HEK293 (cell line): ENCODE measurements around the gene MYOM3.

Experiments
- GLI2 ChIP-seq: fragments of 450-650 bp; formaldehyde crosslinking; IDR thresholded peaks from 2 replicates; pipeline ENCODE4; 2017; ENCODE audit warnings: missing biosample characterization, missing genetic modification characterization, low read depth, borderline replicate concordance
- MYNN ChIP-seq: fragments of 450-650 bp; formaldehyde crosslinking; IDR thresholded peaks from 2 replicates; pipeline ENCODE4 v1.5.1; 2016; ENCODE audit warnings: missing biosample characterization, missing genetic modification characterization, borderline replicate concordance
- OSR2 ChIP-seq: fragments of 450-650 bp; formaldehyde crosslinking; IDR thresholded peaks from 2 replicates; pipeline ENCODE4 v1.5.1; 2016; ENCODE audit warnings: missing biosample characterization, missing genetic modification characterization
- RBAK ChIP-seq: fragments of 450-650 bp; formaldehyde crosslinking; IDR thresholded peaks from 2 replicates; pipeline ENCODE4 v1.5.1; 2016; ENCODE audit warnings: missing biosample characterization, missing genetic modification characterization
- ZBTB17 ChIP-seq: fragments of 450-650 bp; formaldehyde crosslinking; IDR thresholded peaks from 2 replicates; pipeline ENCODE4 v1.5.1; 2016; ENCODE audit warnings: missing biosample characterization, missing genetic modification characterization
- ZBTB21 ChIP-seq: fragments of 450-650 bp; formaldehyde crosslinking; IDR thresholded peaks from 2 replicates; pipeline ENCODE4 v1.5.1; 2017; ENCODE audit warnings: missing biosample characterization, missing genetic modification characterization
- ZNF10 ChIP-seq: fragments of 450-650 bp; formaldehyde crosslinking; IDR thresholded peaks from 2 replicates; pipeline ENCODE4 v1.5.1; 2017; ENCODE audit warnings: missing biosample characterization, missing genetic modification characterization
- ZNF155 ChIP-seq: fragments of 450-650 bp; formaldehyde crosslinking; IDR thresholded peaks from 2 replicates; pipeline ENCODE4 v1.5.1; 2016; ENCODE audit warnings: missing biosample characterization, missing genetic modification characterization
- ZNF175 ChIP-seq: fragments of 450-650 bp; formaldehyde crosslinking; IDR thresholded peaks from 2 replicates; pipeline ENCODE4 v1.5.1; 2016; ENCODE audit warnings: missing biosample characterization, missing genetic modification characterization
- ZNF184 ChIP-seq: fragments of 450-650 bp; IDR thresholded peaks from 2 replicates; pipeline ENCODE4 v1.5.1; 2018; ENCODE audit warnings: missing biosample characterization, mild to moderate bottlenecking, missing genetic modification characterization
- ZNF211 ChIP-seq: fragments of 450-650 bp; formaldehyde crosslinking; IDR thresholded peaks from 2 replicates; pipeline ENCODE4 v1.5.1; 2016; ENCODE audit warnings: low read depth, missing biosample characterization, missing genetic modification characterization
- ZNF214 ChIP-seq: fragments of 450-650 bp; formaldehyde crosslinking; IDR thresholded peaks from 2 replicates; pipeline ENCODE4 v1.5.1; 2017; ENCODE audit warnings: missing biosample characterization, mild to moderate bottlenecking, missing genetic modification characterization, borderline replicate concordance
- ZNF239 ChIP-seq: fragments of 450-650 bp; formaldehyde crosslinking; IDR thresholded peaks from 2 replicates; pipeline ENCODE4 v1.5.1; 2016; ENCODE audit warnings: missing biosample characterization, missing genetic modification characterization
- ZNF423 ChIP-seq: fragments of 450-650 bp; formaldehyde crosslinking; IDR thresholded peaks from 2 replicates; pipeline ENCODE4 v1.5.1; 2016; ENCODE audit warnings: missing biosample characterization, missing genetic modification characterization
- ZNF510 ChIP-seq: fragments of 450-650 bp; formaldehyde crosslinking; IDR thresholded peaks from 2 replicates; pipeline ENCODE4 v1.5.1; 2018; ENCODE audit warnings: mild to moderate bottlenecking, missing genetic modification characterization, missing biosample characterization; ENCODE audit not compliant: insufficient replicate concordance
- ZNF600 ChIP-seq: fragments of 450-650 bp; formaldehyde crosslinking; IDR thresholded peaks from 2 replicates; pipeline ENCODE4 v1.5.1; 2016; ENCODE audit warnings: missing biosample characterization, missing genetic modification characterization
- ZNF623 ChIP-seq: fragments of 450-650 bp; formaldehyde crosslinking; IDR thresholded peaks from 2 replicates; pipeline ENCODE4 v1.5.1; 2016; ENCODE audit warnings: missing biosample characterization, missing genetic modification characterization
- ZNF629 ChIP-seq: fragments of 450-650 bp; formaldehyde crosslinking; IDR thresholded peaks from 2 replicates; pipeline ENCODE4 v1.5.1; 2017; ENCODE audit warnings: missing biosample characterization, missing genetic modification characterization
- ZSCAN16 ChIP-seq: fragments of 450-650 bp; formaldehyde crosslinking; IDR thresholded peaks from 2 replicates; pipeline ENCODE4 v1.5.1; 2016; ENCODE audit warnings: missing biosample characterization, missing genetic modification characterization
- ZSCAN30 ChIP-seq: fragments of 450-650 bp; IDR thresholded peaks from 2 replicates; pipeline ENCODE4 v1.5.1; 2018; ENCODE audit warnings: missing biosample characterization, mild to moderate bottlenecking, missing genetic modification characterization, moderate library complexity
- TF ChIP-seq, protein P1 (sequence below): fragments of 450-650 bp; formaldehyde crosslinking; IDR thresholded peaks from 2 replicates; pipeline ENCODE4 v1.5.1; 2016; ENCODE audit warnings: missing biosample characterization, missing genetic modification characterization
- TF ChIP-seq, protein P2 (sequence below): fragments of 450-650 bp; formaldehyde crosslinking; IDR thresholded peaks from 2 replicates; pipeline ENCODE4 v1.5.1; 2016; ENCODE audit warnings: missing biosample characterization, missing genetic modification characterization
- TF ChIP-seq, protein P3 (sequence below): fragments of 450-650 bp; formaldehyde crosslinking; IDR thresholded peaks from 2 replicates; pipeline ENCODE4 v1.5.1; 2016; ENCODE audit warnings: missing biosample characterization, missing genetic modification characterization
- TF ChIP-seq, protein P4 (sequence below): fragments of 450-650 bp; formaldehyde crosslinking; IDR thresholded peaks from 2 replicates; pipeline ENCODE4 v1.5.1; 2016; ENCODE audit warnings: missing biosample characterization, missing genetic modification characterization, borderline replicate concordance
- TF ChIP-seq, protein P5 (sequence below): fragments of 450-650 bp; formaldehyde crosslinking; IDR thresholded peaks from 2 replicates; pipeline ENCODE4 v1.5.1; 2017; ENCODE audit warnings: missing biosample characterization, missing genetic modification characterization
- TF ChIP-seq, protein P6 (sequence below): fragments of 450-650 bp; formaldehyde crosslinking; IDR thresholded peaks from 2 replicates; pipeline ENCODE4 v1.5.1; 2016; ENCODE audit warnings: missing biosample characterization, missing genetic modification characterization
- TF ChIP-seq, protein P7 (sequence below): fragments of 450-650 bp; IDR thresholded peaks from 2 replicates; pipeline ENCODE4 v1.5.1; 2018; ENCODE audit warnings: missing biosample characterization, missing genetic modification characterization

MYOM3 gene

DNA sequence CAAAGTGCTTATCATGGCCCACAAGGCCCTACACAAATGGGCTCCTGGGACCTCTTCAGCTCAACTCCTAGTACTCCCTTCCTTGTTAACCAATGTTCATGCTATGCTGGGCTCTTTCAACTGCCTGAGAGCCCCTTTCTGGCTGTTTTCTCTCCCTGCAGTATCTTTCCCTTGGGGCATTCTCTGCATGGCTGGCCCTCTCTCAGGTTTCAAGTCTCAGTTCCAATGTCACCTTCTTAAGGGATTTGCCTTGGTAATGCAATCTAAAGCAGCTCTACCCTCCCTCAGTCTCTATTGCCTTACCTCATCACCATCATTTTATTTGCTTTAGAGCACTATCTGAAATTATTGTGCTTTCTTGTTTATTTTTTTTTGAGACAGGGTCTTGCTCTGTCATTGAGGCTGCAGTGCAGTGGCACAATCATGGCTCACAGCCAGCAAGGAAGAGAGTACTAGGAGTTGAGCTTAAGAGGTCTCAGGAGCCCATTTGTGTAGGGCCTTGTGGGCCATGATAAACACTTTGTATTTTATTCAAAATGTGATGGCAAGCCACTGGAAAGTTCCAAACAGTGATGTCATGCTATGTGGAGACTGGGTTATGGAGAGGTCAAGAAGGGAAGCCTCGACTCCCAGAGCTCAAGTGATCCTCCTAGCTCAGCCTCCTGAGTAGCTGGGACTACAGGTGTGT lies 68.4 kb downstream of the MYOM3 start (continued):
- TF ChIP-seq, protein P1, sequence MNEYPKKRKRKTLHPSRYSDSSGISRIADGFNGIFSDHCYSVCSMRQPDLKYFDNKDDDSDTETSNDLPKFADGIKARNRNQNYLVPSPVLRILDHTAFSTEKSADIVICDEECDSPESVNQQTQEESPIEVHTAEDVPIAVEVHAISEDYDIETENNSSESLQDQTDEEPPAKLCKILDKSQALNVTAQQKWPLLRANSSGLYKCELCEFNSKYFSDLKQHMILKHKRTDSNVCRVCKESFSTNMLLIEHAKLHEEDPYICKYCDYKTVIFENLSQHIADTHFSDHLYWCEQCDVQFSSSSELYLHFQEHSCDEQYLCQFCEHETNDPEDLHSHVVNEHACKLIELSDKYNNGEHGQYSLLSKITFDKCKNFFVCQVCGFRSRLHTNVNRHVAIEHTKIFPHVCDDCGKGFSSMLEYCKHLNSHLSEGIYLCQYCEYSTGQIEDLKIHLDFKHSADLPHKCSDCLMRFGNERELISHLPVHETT (tag by site-specific recombination), result peak; percentile 60
- TF ChIP-seq ZNF510 (tag by site-specific recombination), result no peak
- peak; percentile 74; the same call in 1 of the 2 replicates for TF ChIP-seq ZSCAN30 (tag by site-specific recombination)
- peak; percentile 98 for TF ChIP-seq OSR2 (tag by site-specific recombination)
- peak; percentile 92 for TF ChIP-seq ZNF423 (tag by site-specific recombination)
- TF ChIP-seq ZSCAN16 (tag by site-specific recombination), result no peak
- 0 out of 2 replicates have a peak, but pooled peaks have one; percentile 5 for TF ChIP-seq ZNF184 (tag by site-specific recombination)
- TF ChIP-seq ZNF175 (tag by site-specific recombination), result no peak
- TF ChIP-seq RBAK (tag by site-specific recombination), result no peak
- peak; percentile 47; the same call in 1 of the 2 replicates for TF ChIP-seq ZNF10
- no peak for TF ChIP-seq MYNN (tag by site-specific recombination)
- peak; percentile 86 for TF ChIP-seq ZNF600 (tag by site-specific recombination)
- TF ChIP-seq, protein P2, sequence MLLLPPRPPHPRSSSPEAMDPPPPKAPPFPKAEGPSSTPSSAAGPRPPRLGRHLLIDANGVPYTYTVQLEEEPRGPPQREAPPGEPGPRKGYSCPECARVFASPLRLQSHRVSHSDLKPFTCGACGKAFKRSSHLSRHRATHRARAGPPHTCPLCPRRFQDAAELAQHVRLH, result peak; percentile 96
- TF ChIP-seq ZNF155 (tag by site-specific recombination), result no peak
- TF ChIP-seq ZNF623, result no peak
- TF ChIP-seq, protein P3, sequence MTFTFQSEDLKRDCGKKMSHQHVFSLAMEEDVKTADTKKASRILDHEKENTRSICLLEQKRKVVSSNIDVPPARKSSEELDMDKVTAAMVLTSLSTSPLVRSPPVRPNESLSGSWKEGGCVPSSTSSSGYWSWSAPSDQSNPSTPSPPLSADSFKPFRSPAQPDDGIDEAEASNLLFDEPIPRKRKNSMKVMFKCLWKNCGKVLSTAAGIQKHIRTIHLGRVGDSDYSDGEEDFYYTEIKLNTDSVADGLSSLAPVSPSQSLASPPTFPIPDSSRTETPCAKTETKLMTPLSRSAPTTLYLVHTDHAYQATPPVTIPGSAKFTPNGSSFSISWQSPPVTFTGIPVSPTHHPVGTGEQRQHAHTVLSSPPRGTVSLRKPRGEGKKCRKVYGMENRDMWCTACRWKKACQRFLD (tag by site-specific recombination), result no peak
- TF ChIP-seq, protein P4, sequence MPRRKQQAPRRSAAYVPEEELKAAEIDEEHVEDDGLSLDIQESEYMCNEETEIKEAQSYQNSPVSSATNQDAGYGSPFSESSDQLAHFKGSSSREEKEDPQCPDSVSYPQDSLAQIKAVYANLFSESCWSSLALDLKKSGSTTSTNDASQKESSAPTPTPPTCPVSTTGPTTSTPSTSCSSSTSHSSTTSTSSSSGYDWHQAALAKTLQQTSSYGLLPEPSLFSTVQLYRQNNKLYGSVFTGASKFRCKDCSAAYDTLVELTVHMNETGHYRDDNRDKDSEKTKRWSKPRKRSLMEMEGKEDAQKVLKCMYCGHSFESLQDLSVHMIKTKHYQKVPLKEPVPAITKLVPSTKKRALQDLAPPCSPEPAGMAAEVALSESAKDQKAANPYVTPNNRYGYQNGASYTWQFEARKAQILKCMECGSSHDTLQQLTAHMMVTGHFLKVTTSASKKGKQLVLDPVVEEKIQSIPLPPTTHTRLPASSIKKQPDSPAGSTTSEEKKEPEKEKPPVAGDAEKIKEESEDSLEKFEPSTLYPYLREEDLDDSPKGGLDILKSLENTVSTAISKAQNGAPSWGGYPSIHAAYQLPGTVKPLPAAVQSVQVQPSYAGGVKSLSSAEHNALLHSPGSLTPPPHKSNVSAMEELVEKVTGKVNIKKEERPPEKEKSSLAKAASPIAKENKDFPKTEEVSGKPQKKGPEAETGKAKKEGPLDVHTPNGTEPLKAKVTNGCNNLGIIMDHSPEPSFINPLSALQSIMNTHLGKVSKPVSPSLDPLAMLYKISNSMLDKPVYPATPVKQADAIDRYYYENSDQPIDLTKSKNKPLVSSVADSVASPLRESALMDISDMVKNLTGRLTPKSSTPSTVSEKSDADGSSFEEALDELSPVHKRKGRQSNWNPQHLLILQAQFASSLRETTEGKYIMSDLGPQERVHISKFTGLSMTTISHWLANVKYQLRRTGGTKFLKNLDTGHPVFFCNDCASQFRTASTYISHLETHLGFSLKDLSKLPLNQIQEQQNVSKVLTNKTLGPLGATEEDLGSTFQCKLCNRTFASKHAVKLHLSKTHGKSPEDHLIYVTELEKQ (tag by site-specific recombination), result peak; percentile 63; the same call in 1 of the 2 replicates
- TF ChIP-seq ZNF211 (tag by site-specific recombination), result no peak
- TF ChIP-seq ZNF629, result peak; percentile 90
- TF ChIP-seq ZBTB21, result 0 out of 2 replicates have a peak, but pooled peaks have one; percentile 32
- peak; percentile 75 for TF ChIP-seq ZBTB17 (tag by site-specific recombination)
- TF ChIP-seq, protein P5, sequence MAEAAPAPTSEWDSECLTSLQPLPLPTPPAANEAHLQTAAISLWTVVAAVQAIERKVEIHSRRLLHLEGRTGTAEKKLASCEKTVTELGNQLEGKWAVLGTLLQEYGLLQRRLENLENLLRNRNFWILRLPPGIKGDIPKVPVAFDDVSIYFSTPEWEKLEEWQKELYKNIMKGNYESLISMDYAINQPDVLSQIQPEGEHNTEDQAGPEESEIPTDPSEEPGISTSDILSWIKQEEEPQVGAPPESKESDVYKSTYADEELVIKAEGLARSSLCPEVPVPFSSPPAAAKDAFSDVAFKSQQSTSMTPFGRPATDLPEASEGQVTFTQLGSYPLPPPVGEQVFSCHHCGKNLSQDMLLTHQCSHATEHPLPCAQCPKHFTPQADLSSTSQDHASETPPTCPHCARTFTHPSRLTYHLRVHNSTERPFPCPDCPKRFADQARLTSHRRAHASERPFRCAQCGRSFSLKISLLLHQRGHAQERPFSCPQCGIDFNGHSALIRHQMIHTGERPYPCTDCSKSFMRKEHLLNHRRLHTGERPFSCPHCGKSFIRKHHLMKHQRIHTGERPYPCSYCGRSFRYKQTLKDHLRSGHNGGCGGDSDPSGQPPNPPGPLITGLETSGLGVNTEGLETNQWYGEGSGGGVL (tag by site-specific recombination), result peak; percentile 64
- peak; percentile 81; the same call in 1 of the 2 replicates for TF ChIP-seq GLI2 (tag by site-specific recombination)
- no peak for TF ChIP-seq ZNF214
- TF ChIP-seq, protein P6, sequence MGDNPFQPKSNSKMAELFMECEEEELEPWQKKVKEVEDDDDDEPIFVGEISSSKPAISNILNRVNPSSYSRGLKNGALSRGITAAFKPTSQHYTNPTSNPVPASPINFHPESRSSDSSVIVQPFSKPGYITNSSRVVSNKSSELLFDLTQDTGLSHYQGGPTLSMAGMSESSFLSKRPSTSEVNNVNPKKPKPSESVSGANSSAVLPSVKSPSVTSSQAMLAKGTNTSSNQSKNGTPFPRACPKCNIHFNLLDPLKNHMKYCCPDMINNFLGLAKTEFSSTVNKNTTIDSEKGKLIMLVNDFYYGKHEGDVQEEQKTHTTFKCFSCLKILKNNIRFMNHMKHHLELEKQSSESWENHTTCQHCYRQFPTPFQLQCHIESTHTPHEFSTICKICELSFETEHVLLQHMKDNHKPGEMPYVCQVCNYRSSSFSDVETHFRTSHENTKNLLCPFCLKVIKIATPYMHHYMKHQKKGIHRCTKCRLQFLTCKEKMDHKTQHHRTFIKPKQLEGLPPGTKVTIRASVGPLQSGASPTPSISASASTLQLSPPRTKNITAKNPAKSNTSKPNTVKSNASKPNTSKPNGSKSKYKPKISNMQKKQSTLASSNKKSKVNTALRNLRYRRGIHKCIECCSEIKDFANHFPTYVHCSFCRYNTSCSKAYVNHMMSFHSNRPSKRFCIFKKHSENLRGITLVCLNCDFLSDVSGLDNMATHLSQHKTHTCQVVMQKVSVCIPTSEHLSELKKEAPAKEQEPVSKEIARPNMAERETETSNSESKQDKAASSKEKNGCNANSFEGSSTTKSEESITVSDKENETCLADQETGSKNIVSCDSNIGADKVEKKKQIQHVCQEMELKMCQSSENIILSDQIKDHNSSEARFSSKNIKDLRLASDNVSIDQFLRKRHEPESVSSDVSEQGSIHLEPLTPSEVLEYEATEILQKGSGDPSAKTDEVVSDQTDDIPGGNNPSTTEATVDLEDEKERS, result no peak
- TF ChIP-seq, protein P7, sequence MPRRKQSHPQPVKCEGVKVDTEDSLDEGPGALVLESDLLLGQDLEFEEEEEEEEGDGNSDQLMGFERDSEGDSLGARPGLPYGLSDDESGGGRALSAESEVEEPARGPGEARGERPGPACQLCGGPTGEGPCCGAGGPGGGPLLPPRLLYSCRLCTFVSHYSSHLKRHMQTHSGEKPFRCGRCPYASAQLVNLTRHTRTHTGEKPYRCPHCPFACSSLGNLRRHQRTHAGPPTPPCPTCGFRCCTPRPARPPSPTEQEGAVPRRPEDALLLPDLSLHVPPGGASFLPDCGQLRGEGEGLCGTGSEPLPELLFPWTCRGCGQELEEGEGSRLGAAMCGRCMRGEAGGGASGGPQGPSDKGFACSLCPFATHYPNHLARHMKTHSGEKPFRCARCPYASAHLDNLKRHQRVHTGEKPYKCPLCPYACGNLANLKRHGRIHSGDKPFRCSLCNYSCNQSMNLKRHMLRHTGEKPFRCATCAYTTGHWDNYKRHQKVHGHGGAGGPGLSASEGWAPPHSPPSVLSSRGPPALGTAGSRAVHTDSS (tag by site-specific recombination), result peak; percentile 28
- 0 out of 2 replicates have a peak, but pooled peaks have one; percentile 34 for TF ChIP-seq ZNF239 (tag by site-specific recombination)
